Effector memory CD4-positive, alpha-beta T cell (primary cell): ENCODE measurements around the gene IQCF2.
"Not testable (repeated sequence)": the region's sequence is repeated elsewhere in the genome, so short reads cannot be mapped to it uniquely, and the experiment has no call there.

ENCODE experiments used
- DNase-seq, 3 donors: peaks; one replicate each; pipeline ENCODE4 v3.0.0-alpha.2; 2020
- H3K27ac ChIP-seq: 2 replicates; pipeline ENCODE4 v1.7.0; 2013; ENCODE audit warnings: mild to moderate bottlenecking, low read length, moderate library complexity; ENCODE audit not compliant: insufficient read depth, poor library complexity, severe bottlenecking
- H3K27me3 ChIP-seq: replicated peaks from 2 replicates; pipeline ENCODE4 v1.7.0; 2013; ENCODE audit warnings: mild to moderate bottlenecking, low read length; ENCODE audit not compliant: insufficient read depth, control insufficient read depth, poor library complexity, severe bottlenecking
- H3K36me3 ChIP-seq: 2 replicates; pipeline ENCODE4 v1.7.0; 2013; ENCODE audit warnings: mild to moderate bottlenecking, low read length, moderate library complexity; ENCODE audit not compliant: control insufficient read depth, insufficient read depth
- H3K4me1 ChIP-seq: 2 replicates; pipeline ENCODE4 v1.7.0; 2013; ENCODE audit warnings: low read length, mild to moderate bottlenecking; ENCODE audit not compliant: control insufficient read depth, insufficient read depth, poor library complexity, severe bottlenecking
- H3K4me3 ChIP-seq: 2 replicates; pipeline ENCODE4 v1.7.0; 2013; ENCODE audit warnings: low read length, low read depth, mild to moderate bottlenecking; ENCODE audit not compliant: insufficient read depth, poor library complexity, severe bottlenecking
- H3K9me3 ChIP-seq: 2 replicates; pipeline ENCODE4 v1.7.0; 2013; ENCODE audit warnings: mild to moderate bottlenecking, low read length, moderate library complexity; ENCODE audit not compliant: control insufficient read depth

IQCF2 gene

DNA sequence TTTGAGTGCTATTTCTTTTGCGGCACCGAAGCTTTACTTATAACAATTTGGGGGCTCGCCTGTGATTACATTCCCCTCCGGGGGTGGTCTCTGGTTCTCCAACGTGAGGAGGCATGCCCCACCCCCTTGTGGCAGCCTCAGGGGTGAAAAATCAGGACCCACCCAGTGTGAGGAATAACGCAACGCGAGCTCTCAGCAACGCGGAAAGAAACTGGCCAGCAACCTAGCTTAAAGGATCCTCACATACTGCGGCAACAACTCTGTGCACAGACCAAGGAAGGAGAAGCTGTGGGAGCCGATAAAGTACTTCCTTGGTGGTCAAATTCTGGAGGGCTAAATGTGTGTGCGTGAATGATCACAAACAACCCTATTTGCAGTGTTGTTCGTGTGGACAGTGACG is 36.0 kb downstream of the IQCF2 start:
- H3K36me3 ChIP-seq: no peaks in the 10 kb centered on the region
- no peak for DNase-seq
- H3K4me3 ChIP-seq: no peak overlapping the region
- no peaks in the 10 kb centered on the region for H3K9me3 ChIP-seq
- H3K4me1 ChIP-seq: no peaks in the 10 kb centered on the region
- no peak overlapping the region for H3K27ac ChIP-seq
- no peaks in the 10 kb centered on the region for H3K27me3 ChIP-seq

DNA sequence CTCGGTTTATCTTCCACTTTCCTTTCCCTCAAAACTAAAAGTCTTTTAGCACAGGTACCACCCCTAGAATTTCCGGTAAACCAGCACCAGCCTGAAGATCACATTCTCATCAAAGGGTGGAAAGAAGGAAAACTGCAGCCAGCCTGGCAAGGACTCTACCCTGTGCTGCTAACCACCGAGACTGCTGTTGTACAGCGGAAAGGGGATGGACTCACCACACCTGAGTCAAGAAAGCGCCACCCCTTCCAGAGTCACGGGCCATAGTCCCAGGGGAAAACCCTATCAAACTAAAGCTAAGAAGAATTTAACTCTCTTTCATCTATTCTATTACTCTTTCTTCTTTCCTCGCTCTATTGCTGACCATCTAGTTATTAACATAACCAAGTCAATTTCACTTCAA is 38.6 kb downstream of the IQCF2 start:
- H3K4me1 ChIP-seq, H3K4me3 ChIP-seq, H3K36me3 ChIP-seq, H3K9me3 ChIP-seq, H3K27me3 ChIP-seq, DNase-seq, H3K27ac ChIP-seq: not testable (repeated sequence)

DNA sequence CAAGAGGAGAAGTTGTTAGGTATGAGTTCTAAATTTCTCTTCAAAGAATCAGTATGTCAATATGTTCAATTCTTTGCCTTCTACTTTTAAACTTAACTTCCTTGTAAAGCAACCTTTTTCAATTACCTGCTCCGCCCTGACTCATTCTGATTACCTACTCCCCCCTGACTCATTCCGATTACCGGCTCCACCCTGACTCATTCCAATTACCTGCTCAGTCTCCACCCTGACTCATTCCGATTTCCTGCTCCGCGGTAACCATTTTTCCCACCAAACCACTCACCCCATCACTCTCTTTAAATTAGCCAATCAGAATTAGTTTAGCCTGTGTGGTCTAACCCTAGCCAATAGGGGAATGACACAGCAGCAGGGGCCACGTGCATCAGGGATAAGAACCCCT is 40.9 kb downstream of the IQCF2 start:
- not testable (repeated sequence) for H3K27ac ChIP-seq, H3K36me3 ChIP-seq, DNase-seq

DNA sequence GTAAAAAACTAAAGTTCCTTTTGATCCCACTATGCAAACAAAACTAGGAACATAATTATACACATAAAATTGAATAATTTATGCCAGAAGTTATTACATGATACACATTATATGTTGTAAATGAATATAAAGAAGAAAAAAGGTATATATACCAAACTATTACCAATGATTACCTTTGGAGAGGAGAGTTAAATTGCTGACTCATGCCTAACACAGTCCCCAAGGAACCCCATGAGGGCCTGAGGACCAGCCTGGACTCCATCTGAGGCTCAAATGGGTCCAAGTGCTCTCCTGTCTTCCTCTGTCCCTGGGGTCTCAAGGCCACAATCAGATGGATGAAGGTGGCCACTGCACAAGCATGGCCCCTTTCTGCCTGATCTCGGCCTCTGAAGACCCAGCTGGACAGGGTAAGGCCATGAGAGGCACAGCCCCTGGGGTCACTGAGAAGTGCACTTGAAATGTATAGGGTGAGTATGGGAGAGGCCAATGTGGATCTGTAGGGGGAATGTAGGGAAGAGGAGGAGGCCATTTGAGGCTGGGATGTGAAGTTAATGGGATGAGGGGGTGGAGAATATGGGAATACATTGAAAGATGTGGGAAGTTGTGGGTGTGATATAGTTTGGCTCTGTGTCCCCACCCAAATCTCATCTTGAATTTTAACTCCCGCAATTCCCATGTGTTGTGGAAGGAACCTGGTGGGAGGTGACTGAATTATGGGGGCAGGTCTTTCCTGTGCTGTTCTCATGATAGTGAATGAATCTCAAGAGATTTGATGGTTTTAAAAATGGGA is 42.8 kb downstream of the IQCF2 start:
- Histone ChIP-seq H3K27me3 (no peaks in the 10 kb centered on the region), H3K9me3 (no peaks in the 10 kb centered on the region), H3K4me1 (no peaks in the 10 kb centered on the region), H3K36me3 (no peaks in the 10 kb centered on the region), H3K27ac (no peak overlapping the region), H3K4me3 (no peak overlapping the region)
- DNase-seq: no peak

More for the DNA sequence above, 40.9 kb downstream of the IQCF2 start:
- not testable (repeated sequence) for H3K4me1 ChIP-seq, H3K4me3 ChIP-seq, H3K9me3 ChIP-seq, H3K27me3 ChIP-seq

DNA sequence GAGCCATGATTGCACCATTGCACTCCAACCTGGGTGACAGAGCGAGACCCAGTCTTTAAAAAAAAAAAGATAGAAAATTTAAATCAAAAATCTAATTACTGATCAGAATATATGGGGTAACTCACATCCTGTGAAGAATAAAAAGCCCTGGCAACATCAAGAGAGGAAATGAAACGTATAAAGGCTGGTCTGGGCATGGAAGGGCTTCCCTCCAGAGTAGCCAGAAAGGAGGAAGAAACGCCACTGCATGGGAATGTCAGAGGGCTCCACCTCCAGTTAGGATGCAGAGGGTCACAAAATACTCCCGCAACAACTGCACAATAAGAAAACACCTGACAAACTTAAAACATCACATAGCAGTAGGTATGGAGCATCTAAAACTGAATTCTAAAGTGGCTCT is 46.6 kb downstream of the IQCF2 start:
- H3K27ac ChIP-seq: no peak overlapping the region
- no peak overlapping the region for H3K4me3 ChIP-seq
- H3K4me1 ChIP-seq: no peaks in the 10 kb centered on the region
- no peak for DNase-seq
- no peaks in the 10 kb centered on the region for H3K36me3 ChIP-seq
- no peaks in the 10 kb centered on the region for H3K9me3 ChIP-seq
- H3K27me3 ChIP-seq: no peaks in the 10 kb centered on the region
